ENCODE data around the gene WDR43. TPM values are rescaled to one million over a fixed set of nuclear protein-coding genes. Genes with fewer than 3 reads are reported as not detected.
A peak's percentile ranks its signal among the peaks of the same experiment; 100 is the strongest.

The WDR43 gene
- 10 to 100 TPM; 25.3 to 43.7 (median 30.4) TPM for total RNA-seq

GRCh38 chr2:28894470-28895188 is at the start of gene WDR43:
Gene WDR43 (plus strand): TSS chr2:28894667. CDS start chr2:28894699, 32 bp downstream.
- H3K4me3 ChIP-seq (replicated peaks in 1 of 3) = peak within 1 kb of the TSS; percentile 28 to 92 (median 92)
- no peaks in the 10 kb centered on the region for H3K36me3 ChIP-seq
- peaks cover 31 to 44% of the 10 kb centered on the region in 2 donors for H3K4me1 ChIP-seq
- 1 to 2% methylated on average over 11 to 24 of the region's 79 CpGs for WGBS, 2 donors
- no peaks in the 10 kb centered on the region for H3K27me3 ChIP-seq
- TF ChIP-seq, protein P1, sequence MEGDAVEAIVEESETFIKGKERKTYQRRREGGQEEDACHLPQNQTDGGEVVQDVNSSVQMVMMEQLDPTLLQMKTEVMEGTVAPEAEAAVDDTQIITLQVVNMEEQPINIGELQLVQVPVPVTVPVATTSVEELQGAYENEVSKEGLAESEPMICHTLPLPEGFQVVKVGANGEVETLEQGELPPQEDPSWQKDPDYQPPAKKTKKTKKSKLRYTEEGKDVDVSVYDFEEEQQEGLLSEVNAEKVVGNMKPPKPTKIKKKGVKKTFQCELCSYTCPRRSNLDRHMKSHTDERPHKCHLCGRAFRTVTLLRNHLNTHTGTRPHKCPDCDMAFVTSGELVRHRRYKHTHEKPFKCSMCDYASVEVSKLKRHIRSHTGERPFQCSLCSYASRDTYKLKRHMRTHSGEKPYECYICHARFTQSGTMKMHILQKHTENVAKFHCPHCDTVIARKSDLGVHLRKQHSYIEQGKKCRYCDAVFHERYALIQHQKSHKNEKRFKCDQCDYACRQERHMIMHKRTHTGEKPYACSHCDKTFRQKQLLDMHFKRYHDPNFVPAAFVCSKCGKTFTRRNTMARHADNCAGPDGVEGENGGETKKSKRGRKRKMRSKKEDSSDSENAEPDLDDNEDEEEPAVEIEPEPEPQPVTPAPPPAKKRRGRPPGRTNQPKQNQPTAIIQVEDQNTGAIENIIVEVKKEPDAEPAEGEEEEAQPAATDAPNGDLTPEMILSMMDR (IDR thresholded peaks at IDR 0.05) = no peak
- peak in 1 of 2 donors; percentile 77 for TF ChIP-seq POLR2A (IDR thresholded peaks at IDR 0.05)
- peak within 1 kb of the TSS; percentile 61 to 66 (median 63) for H3K27ac ChIP-seq
- H3K9me3 ChIP-seq = no peaks in the 10 kb centered on the region
- peak; percentile 97 for DNase-seq
- intact Hi-C loops (cut with DNase I) = no loop called here

GRCh38 chr2:28855193-28855592 is 39.3 kb upstream of the WDR43 start:
- no peak overlapping the region for H3K4me3 ChIP-seq (replicated peaks in 1 of 3)
- WGBS, 2 donors = 94 to 96% methylated on average over 1 of the region's 1 CpG

DNA sequence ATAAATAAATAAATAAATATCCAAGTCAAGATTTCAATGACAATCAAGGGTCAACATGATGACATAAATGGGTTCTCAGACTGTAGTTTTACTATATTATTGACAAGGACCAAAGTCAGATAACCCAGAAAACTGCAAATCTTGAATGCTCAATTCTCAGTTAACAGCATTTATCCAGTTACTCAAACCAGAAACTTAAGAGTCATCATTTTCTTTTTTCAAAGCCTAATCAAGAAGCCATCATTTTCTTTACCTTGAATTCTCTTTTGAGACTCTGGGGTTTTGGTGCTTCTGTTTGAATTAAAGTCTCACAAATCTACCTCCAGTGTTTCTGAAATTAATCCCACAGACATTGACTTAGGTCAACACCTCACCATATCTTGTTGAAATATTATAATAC is 38.5 kb upstream of the WDR43 start:
- H3K36me3 ChIP-seq = peaks cover 0 to 2% of the 10 kb centered on the region in 2 donors
- TF ChIP-seq, protein P1 (IDR thresholded peaks at IDR 0.05) = no peak
- TF ChIP-seq POLR2A (IDR thresholded peaks at IDR 0.05) = no peak
- intact Hi-C loops (cut with DNase I) = no loop called here
- no peaks in the 10 kb centered on the region for H3K27me3 ChIP-seq
- no peaks in the 10 kb centered on the region for H3K9me3 ChIP-seq
- H3K4me1 ChIP-seq = no peaks in the 10 kb centered on the region
- no peak for DNase-seq
- no peak overlapping the region for H3K27ac ChIP-seq
- no peak overlapping the region for H3K4me3 ChIP-seq (replicated peaks in 1 of 3)

More at GRCh38 chr2:28855193-28855592, 39.3 kb upstream of the WDR43 start:
- intact Hi-C loops (cut with DNase I) = no loop called here
- Histone ChIP-seq H3K9me3 (no peaks in the 10 kb centered on the region), H3K27ac (no peak overlapping the region), H3K4me1 (no peaks in the 10 kb centered on the region), H3K27me3 (no peaks in the 10 kb centered on the region), H3K36me3 (peaks cover 0 to 2% of the 10 kb centered on the region in 2 donors)
- TF ChIP-seq, protein P1 (IDR thresholded peaks at IDR 0.05) = no peak
- no peak for TF ChIP-seq POLR2A (IDR thresholded peaks at IDR 0.05)
- no peak for DNase-seq

- no peaks in the 10 kb centered on the region for H3K36me3 ChIP-seq
- H3K27ac ChIP-seq = no peak overlapping the region
- no peaks in the 10 kb centered on the region for H3K9me3 ChIP-seq
- intact Hi-C loops (cut with DNase I) = no loop called here
- TF ChIP-seq POLR2A (IDR thresholded peaks at IDR 0.05) = no peak
- TF ChIP-seq, protein P1 (IDR thresholded peaks at IDR 0.05) = no peak
- no peak for DNase-seq
- H3K4me3 ChIP-seq (replicated peaks in 1 of 3) = no peak overlapping the region
- 79 to 87% methylated on average over 12 of the region's 12 CpGs for WGBS, 2 donors
- no peaks in the 10 kb centered on the region for H3K27me3 ChIP-seq
- peaks cover 13 to 16% of the 10 kb centered on the region in 2 donors for H3K4me1 ChIP-seq
These were observed 25.9 kb upstream of the WDR43 start for GRCh38 chr2:28868611-28869010.

- Histone ChIP-seq H3K27ac (peak overlapping the region; percentile 19 to 53 (median 28)), H3K27me3 (no peaks in the 10 kb centered on the region), H3K36me3 (no peaks in the 10 kb centered on the region), H3K9me3 (no peaks in the 10 kb centered on the region), H3K4me1 (peaks cover 13 to 16% of the 10 kb centered on the region in 2 donors), H3K4me3 (replicated peaks in 1 of 3) (peak overlapping the region; percentile 11 to 91 (median 72))
- intact Hi-C loops (cut with DNase I) = no loop called here
- WGBS, 2 donors = 0 to 2% methylated on average over 17 to 26 of the region's 29 CpGs
- DNase-seq = peak in 1 of 2 donors; percentile 13
- no peak for TF ChIP-seq POLR2A (IDR thresholded peaks at IDR 0.05)
- TF ChIP-seq, protein P1 (IDR thresholded peaks at IDR 0.05) = no peak
These were observed 24.8 kb upstream of the WDR43 start for GRCh38 chr2:28869494-28870145.

Data from thyroid gland (tissue), 4 donors.